GM12892 (cell line): Measurements from ENCODE around the gene ARHGEF10L. TPM values are rescaled to one million over a fixed set of nuclear protein-coding genes. Genes with fewer than 3 reads are reported as not detected.
"Not testable (repeated sequence)": the region's sequence is repeated elsewhere in the genome, so short reads cannot be mapped to it uniquely, and the experiment has no call there.

ENCODE experiments used
- DNase-seq: peaks from one replicate; pipeline ENCODE4 v3.0.0; 2011; ENCODE audit not compliant: insufficient read length
- FAIRE-seq: peaks from 2 replicates; lab custom pipeline; 2011; peaks lifted over from hg19 to GRCh38; lab: Jason Lieb, UNC
- POLR2A ChIP-seq: IDR thresholded peaks from 2 replicates; pipeline ENCODE4 v1.6.1; 2011; ENCODE audit warnings: low read depth, low read length, control low read depth
- POLR2AphosphoS5 ChIP-seq: IDR thresholded peaks from 2 replicates; pipeline ENCODE4 v1.6.1; 2011; ENCODE audit warnings: low read depth, low read length, control low read depth
- TAF1 ChIP-seq: IDR thresholded peaks from 2 replicates; pipeline ENCODE4 v1.6.1; 2011; ENCODE audit warnings: low read depth, mild to moderate bottlenecking, control low read depth, low read length, borderline replicate concordance
- polyA plus RNA-seq: library from polyadenylated mRNA; unstranded; fragments of >200 nt; gene quantifications from one replicate; pipeline ENCODE4 v1.2.1, GENCODE V29; 2012; ENCODE audit warnings: missing spikeins, inconsistent platforms; ENCODE audit not compliant: missing spikeins

ARHGEF10L gene
- polyA plus RNA-seq, result 0.59 TPM

DNA sequence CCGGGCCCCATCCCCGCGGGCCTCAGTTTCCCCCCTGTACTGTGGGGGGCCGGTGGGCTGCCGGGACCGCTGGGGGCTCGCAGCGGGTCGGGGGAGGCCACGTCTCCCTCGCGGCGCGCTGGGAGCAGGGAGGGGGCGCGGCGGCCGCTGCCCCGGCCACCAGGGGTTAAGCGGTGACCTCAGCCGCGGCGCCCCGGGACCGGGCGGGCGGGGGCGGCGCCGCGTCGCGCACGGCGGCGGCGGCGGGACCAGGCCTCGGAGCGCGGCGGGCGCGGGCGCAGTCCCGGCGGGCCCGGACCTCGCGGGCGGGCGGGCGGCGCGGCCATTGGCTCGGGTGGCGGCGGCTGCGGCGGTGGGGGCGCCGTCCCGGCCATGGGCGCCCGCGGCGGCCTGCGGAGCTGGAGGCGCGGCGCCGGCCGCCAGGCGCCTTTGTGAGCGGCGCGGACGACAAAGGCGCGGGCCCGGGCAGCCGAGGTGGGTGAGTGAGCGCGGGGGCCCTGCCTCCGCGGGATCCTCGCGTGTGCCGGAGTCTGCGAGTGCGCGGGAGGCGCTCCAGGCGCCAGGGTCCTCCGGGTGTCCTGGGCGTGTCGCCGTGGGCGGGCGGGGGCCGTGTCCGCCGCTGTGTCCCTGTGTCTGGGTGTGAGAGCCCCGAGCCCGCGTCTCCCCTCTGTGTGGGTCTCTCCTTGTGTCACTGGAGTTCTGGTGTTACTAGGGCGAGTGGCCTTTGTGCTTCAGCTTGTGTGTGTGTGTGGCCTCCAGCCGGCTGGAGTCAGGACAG, at the start of gene ARHGEF10L:
Gene ARHGEF10L (plus strand): TSS at position 222 of the 778 bp plus-strand sequence. CDS start 40,898 bp downstream, outside the sequence.
- no peak for FAIRE-seq
- no peak for TF ChIP-seq POLR2AphosphoS5
- no peak for TF ChIP-seq TAF1
- no peak for TF ChIP-seq POLR2A
- no peak for DNase-seq

DNA sequence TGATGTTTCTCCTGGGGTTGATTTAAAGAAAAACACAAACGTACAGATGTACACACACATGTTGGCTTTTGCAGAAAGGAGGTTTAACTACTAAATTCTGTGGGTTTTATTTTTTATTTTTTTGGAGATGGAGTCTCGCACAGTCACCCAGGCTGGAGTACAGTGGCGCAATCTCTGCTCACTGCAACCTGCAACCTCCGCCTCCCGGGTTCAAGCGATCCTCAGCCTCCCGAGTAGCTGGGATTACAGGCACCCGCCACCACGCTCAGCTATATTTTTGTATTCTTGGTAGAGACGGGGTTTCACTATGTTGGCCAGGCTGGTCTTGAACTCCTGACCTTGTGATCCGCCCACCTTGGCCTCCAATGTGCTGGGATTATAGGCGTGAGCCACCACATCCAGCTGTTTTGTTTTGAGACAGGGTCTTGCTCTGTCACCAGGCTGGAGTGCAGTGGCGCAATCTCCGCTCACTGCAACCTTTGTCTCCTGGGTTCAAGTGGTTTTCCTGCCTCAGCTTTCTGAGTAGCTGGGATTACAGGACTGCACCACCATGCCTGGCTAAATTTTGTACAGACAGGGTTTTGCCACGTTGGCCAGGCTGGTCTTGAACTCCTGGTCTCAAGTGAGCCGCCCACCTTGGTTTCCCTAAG, 49.6 kb upstream of the ARHGEF10L start:
- DNase-seq, FAIRE-seq: not testable (repeated sequence)

- not testable (repeated sequence) for DNase-seq, FAIRE-seq
Observed at GRCh38 chr1:17490667-17491066, 48.8 kb upstream of the ARHGEF10L start.

DNA sequence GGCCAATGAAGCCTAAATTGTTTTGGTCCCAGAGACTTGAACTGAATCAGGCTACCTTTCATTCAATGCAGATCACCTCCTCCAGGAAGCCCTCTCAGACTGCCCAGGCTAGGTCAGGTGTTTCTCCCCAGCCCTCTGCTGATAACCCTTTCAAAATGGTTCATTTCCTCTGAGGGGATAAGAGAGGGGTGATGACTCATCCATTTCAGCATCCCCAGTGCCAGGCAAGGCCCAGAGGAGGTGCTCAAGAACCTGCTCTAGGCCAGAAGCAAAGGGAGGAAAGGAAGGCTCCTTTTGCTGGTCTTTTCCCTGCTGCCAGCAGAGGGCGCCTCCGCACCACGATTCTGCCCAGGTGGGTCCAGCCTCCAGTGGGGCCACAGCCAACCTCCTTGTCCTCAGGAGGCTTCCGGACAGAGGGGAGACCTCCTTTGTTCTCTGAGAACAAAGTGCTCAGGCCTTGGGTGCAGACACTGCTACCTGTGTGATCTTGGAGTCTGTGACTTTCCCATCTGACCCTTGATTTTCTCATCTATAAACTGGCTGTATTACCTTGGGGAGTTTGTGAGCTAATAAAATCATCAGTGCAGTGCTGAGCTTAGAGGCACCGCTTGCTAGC, 45.3 kb upstream of the ARHGEF10L start:
- DNase-seq, result peak; percentile 69
- no peak for FAIRE-seq
- TF ChIP-seq TAF1 (no peak), POLR2AphosphoS5 (no peak)

DNA sequence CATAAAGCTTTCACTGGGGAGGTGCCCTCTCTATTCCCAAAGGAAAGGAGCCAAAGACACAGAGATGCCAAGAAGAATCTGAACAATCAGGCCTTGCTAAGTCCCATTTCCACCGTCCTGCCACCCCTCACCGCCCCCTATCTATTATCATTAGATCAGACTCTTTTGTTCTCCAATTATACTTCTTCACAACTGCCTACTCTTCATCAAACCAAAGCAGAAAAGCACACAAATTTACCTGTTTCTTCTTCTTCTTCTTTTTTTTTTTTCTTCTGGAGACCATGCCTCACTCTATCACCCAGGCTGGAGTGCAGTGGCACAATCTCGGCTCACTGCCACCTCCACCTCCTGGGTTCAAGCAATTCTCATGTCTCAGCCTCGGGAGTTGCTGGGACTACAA, 43.1 kb upstream of the ARHGEF10L start:
- TF ChIP-seq TAF1, result no peak
- no peak for TF ChIP-seq POLR2AphosphoS5
- no peak for TF ChIP-seq POLR2A

GRCh38 chr1:17498214-17498613, 41.3 kb upstream of the ARHGEF10L start:
- FAIRE-seq, result no peak
- no peak for DNase-seq
- no peak for TF ChIP-seq TAF1
- no peak for TF ChIP-seq POLR2A
- no peak for TF ChIP-seq POLR2AphosphoS5

More for the DNA sequence above, 43.1 kb upstream of the ARHGEF10L start:
- DNase-seq (no peak), FAIRE-seq (no peak)

DNA sequence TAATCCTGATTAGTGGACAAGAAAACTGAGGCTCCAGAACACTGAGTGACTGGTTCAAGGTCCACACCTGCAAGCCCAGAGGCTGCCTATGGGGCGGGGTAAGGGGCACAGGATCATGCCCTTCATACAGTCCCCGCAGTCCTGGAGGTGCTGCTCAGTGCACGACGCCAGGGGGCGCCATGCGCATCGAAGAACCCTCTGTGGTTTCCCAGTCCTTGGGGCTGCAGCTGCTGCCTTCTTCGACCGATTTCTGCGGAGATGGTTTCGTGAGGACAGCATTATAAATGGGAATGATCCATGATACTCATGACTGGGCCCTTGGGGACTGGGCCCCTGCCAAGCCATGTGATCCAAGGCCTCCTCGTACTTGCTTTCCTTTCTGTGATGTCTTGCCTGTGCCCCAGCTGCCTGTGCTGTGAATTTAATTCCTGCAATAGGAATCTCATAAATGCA, 37.1 kb upstream of the ARHGEF10L start:
- FAIRE-seq (peak; percentile 62), DNase-seq (peak; percentile 50)
- TF ChIP-seq TAF1 (no peak), POLR2AphosphoS5 (no peak), POLR2A (no peak)

DNA sequence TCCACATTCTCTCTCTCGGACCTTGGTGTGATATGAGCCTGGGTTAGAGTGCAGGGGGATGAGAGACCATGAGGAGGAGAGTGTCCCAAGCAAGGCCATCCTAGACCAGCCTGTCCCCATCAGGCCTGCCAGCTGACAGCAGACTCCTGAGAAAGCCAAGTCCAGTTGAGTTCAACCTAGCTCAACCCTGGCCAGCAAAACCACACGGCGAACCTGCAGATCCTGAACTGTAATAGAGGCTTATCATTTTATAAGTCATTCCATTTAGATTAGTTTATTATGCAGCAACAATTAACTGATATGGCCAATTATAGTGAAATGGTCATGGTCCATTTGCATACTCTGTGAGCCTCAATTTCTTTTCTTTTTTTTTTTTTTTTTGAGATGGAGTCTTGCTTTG, 36.4 kb upstream of the ARHGEF10L start:
- no peak for DNase-seq
- no peak for FAIRE-seq

GRCh38 chr1:17507200-17507599, 32.3 kb upstream of the ARHGEF10L start:
- FAIRE-seq, DNase-seq: not testable (repeated sequence)

More for the DNA sequence above, 36.4 kb upstream of the ARHGEF10L start:
- no peak for TF ChIP-seq POLR2AphosphoS5
- no peak for TF ChIP-seq TAF1
- TF ChIP-seq POLR2A, result no peak

- DNase-seq, result no peak
- TF ChIP-seq TAF1 (no peak), POLR2A (no peak), POLR2AphosphoS5 (no peak)
- FAIRE-seq, result no peak
Observed at GRCh38 chr1:17507915-17508314, 31.6 kb upstream of the ARHGEF10L start.

DNA sequence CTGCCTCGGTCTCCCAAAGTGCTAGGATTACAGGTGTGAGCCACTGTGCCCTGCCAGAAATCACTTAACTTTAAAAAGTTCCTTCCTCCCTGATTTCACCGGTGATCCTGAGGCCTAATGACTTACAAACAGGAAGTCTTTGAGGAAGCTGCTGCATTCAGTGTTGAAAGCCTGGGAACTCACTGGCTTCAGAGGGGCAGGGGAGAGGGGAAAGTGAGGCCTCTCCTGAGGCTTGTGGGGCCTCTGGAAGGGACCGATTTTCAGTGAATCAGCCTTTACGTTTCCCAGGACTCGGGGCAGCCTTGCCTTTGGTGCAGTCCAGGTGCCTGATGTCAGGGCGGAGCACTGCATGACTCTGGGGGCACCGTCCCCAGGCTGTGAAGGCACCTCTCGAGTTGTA, 30.1 kb upstream of the ARHGEF10L start:
- FAIRE-seq, result no peak
- DNase-seq, result no peak
- TF ChIP-seq TAF1 (no peak), POLR2A (no peak), POLR2AphosphoS5 (no peak)

GRCh38 chr1:17510138-17510537, 29.4 kb upstream of the ARHGEF10L start:
- DNase-seq (no peak), FAIRE-seq (no peak)
- TF ChIP-seq TAF1 (no peak), POLR2AphosphoS5 (no peak), POLR2A (no peak)
